Brain microvascular endothelial cell (primary cell): ENCODE results near the gene LIME1.
A peak's percentile ranks its signal among the peaks of the same experiment; 100 is the strongest.

Experiments used
- DNase-seq: peaks from one replicate; pipeline ENCODE4 v3.0.0-alpha.2; 2020
- H3K27ac ChIP-seq: fragments of 250-450 bp; sonication (Bioruptor Pico); 2 replicates; pipeline ENCODE4 v1.5.1; 2020; ENCODE audit warnings: mild to moderate bottlenecking, moderate library complexity
- H3K27me3 ChIP-seq: fragments of 250-450 bp; sonication (Bioruptor Pico); replicated peaks from 2 replicates; pipeline ENCODE4 v1.5.1; 2020; ENCODE audit warnings: mild to moderate bottlenecking
- H3K36me3 ChIP-seq: fragments of 250-450 bp; sonication (Bioruptor Pico); replicated peaks from 2 replicates; pipeline ENCODE4 v1.5.1; 2020; ENCODE audit warnings: mild to moderate bottlenecking
- H3K4me3 ChIP-seq: 2 replicates; pipeline ENCODE4 v1.5.1; 2011; ENCODE audit warnings: low read depth, mild to moderate bottlenecking, control low read depth, low read length, moderate library complexity
- CTCF ChIP-seq: IDR thresholded peaks from 2 replicates; pipeline ENCODE4 v1.5.1; 2011; ENCODE audit warnings: low read depth, mild to moderate bottlenecking, moderate library complexity, low read length, control low read depth, inconsistent platforms; ENCODE audit errors: missing control alignments
- in situ Hi-C: cut with HindIII; loops from 2 replicates; pipeline ENCODE4 v1.10.0; 2017; ENCODE audit warnings: low sequenced_read_pairs, low pct_ligation_motif_present

The LIME1 gene

GRCh38 chr20:63700199-63701050 is 36.0 kb upstream of the LIME1 start:
- Histone ChIP-seq H3K27ac (peak overlapping the region; percentile 90), H3K36me3 (peaks cover 16% of the 10 kb centered on the region), H3K27me3 (no peaks in the 10 kb centered on the region), H3K4me3 (no peak overlapping the region)
- in situ Hi-C loops, result no loop called here
- TF ChIP-seq CTCF, result no peak
- DNase-seq, result no peak

- no peaks in the 10 kb centered on the region for H3K27me3 ChIP-seq
- no peak overlapping the region for H3K4me3 ChIP-seq
- no peak for DNase-seq
- in situ Hi-C loops, result no loop called here
- TF ChIP-seq CTCF, result no peak
- no peak overlapping the region for H3K27ac ChIP-seq
- H3K36me3 ChIP-seq, result peaks cover 21% of the 10 kb centered on the region
These were observed 35.5 kb upstream of the LIME1 start for GRCh38 chr20:63701051-63701328.

- peaks cover 26% of the 10 kb centered on the region for H3K36me3 ChIP-seq
- no peak for TF ChIP-seq CTCF
- no peaks in the 10 kb centered on the region for H3K27me3 ChIP-seq
- in situ Hi-C loops, result no loop called here
- DNase-seq, result no peak
- H3K27ac ChIP-seq, result no peak overlapping the region
- H3K4me3 ChIP-seq, result no peak overlapping the region
These were observed 35.0 kb upstream of the LIME1 start for GRCh38 chr20:63701329-63702035.

GRCh38 chr20:63702036-63702665 is 34.3 kb upstream of the LIME1 start:
- no peaks in the 10 kb centered on the region for H3K27me3 ChIP-seq
- H3K36me3 ChIP-seq, result peaks cover 26% of the 10 kb centered on the region
- in situ Hi-C loops, result no loop called here
- no peak for TF ChIP-seq CTCF
- H3K4me3 ChIP-seq, result no peak overlapping the region
- no peak overlapping the region for H3K27ac ChIP-seq
- DNase-seq, result no peak

GRCh38 chr20:63702751-63703470 is 33.6 kb upstream of the LIME1 start:
- in situ Hi-C loops, result no loop called here

More at GRCh38 chr20:63702751-63703470, 33.6 kb upstream of the LIME1 start:
- Histone ChIP-seq H3K36me3 (peaks cover 26% of the 10 kb centered on the region), H3K4me3 (no peak overlapping the region), H3K27ac (no peak overlapping the region), H3K27me3 (no peaks in the 10 kb centered on the region)
- DNase-seq, result no peak
- no peak for TF ChIP-seq CTCF
